Keratinocyte (primary cell): ENCODE data around the gene FAM184B. TPM values are rescaled to one million over a fixed set of nuclear protein-coding genes. Genes with fewer than 3 reads are reported as not detected.

Source experiments
- DNase-seq: peaks from one replicate; pipeline ENCODE4 v3.0.0-alpha.2; 2011; ENCODE audit warnings: low read depth, missing footprints, low spot score
- FAIRE-seq: peaks from 2 replicates; lab custom pipeline; 2011; peaks lifted over from hg19 to GRCh38; lab: Jason Lieb, UNC
- H2AFZ ChIP-seq: 2 replicates; pipeline ENCODE4 v1.6.0; 2012; ENCODE audit warnings: low read length, control low read depth, inconsistent platforms; ENCODE audit not compliant: control insufficient read depth
- H3K27ac ChIP-seq: 2 replicates; pipeline ENCODE4 v1.5.1; 2011; ENCODE audit warnings: low read length; ENCODE audit not compliant: control insufficient read depth, insufficient read depth
- H3K27me3 ChIP-seq: 3 replicates; pipeline ENCODE4 v1.6.0; 2011; ENCODE audit warnings: low read length; ENCODE audit not compliant: control insufficient read depth, insufficient read depth; ENCODE audit errors: extremely low read depth
- H3K36me3 ChIP-seq, 2 experiments: 2 replicates in 1 of 2; 3 replicates in 1 of 2; pipeline ENCODE4 v1.5.1; 2011; ENCODE audit warnings: low read length in 2 of 2, mild to moderate bottlenecking in 1 of 2; ENCODE audit not compliant: control insufficient read depth in 2 of 2, insufficient read depth in 2 of 2; ENCODE audit errors: extremely low read depth in 1 of 2
- H3K4me1 ChIP-seq: 3 replicates; pipeline ENCODE4 v1.5.1; 2011; ENCODE audit warnings: low read length; ENCODE audit not compliant: control insufficient read depth, insufficient read depth; ENCODE audit errors: extremely low read depth
- H3K4me2 ChIP-seq: 3 replicates; pipeline ENCODE4 v1.6.0; 2011; ENCODE audit warnings: low read depth, low read length; ENCODE audit not compliant: control insufficient read depth, insufficient read depth; ENCODE audit errors: extremely low read depth
- H3K4me3 ChIP-seq, 3 experiments: fragments of 200-600 bp in 1 of 3; sonication (generic) in 1 of 3; 2 replicates in 2 of 3; 3 replicates in 1 of 3; pipeline ENCODE4 v1.5.1; 2011 to 2016; ENCODE audit warnings: low read length in 3 of 3, mild to moderate bottlenecking in 3 of 3, control low read depth in 2 of 3, inconsistent platforms in 1 of 3, low read depth in 1 of 3, mixed read lengths in 1 of 3, mixed run types in 1 of 3, moderate library complexity in 1 of 3; ENCODE audit not compliant: control insufficient read depth in 2 of 3, insufficient read depth in 2 of 3; ENCODE audit errors: extremely low read depth in 1 of 3
- H3K79me2 ChIP-seq: 2 replicates; pipeline ENCODE4 v1.6.0; 2012; ENCODE audit warnings: low read length; ENCODE audit not compliant: control insufficient read depth, insufficient read depth
- H3K9ac ChIP-seq: 3 replicates; pipeline ENCODE4 v1.6.0; 2011; ENCODE audit warnings: low read length; ENCODE audit not compliant: control insufficient read depth, insufficient read depth; ENCODE audit errors: extremely low read depth
- H3K9me1 ChIP-seq: 3 replicates; pipeline ENCODE4 v1.6.0; 2011; ENCODE audit warnings: low read length; ENCODE audit not compliant: control insufficient read depth, insufficient read depth; ENCODE audit errors: extremely low read depth
- H3K9me3 ChIP-seq: 2 replicates; pipeline ENCODE4 v1.5.1; 2012; ENCODE audit warnings: low read depth, low read length; ENCODE audit not compliant: control insufficient read depth
- H4K20me1 ChIP-seq: 3 replicates; pipeline ENCODE4 v1.6.0; 2011; ENCODE audit warnings: low read length; ENCODE audit not compliant: control insufficient read depth, insufficient read depth; ENCODE audit errors: extremely low read depth
- EZH2 ChIP-seq: IDR thresholded peaks from one replicate; pipeline ENCODE4 v1.6.1; 2012; ENCODE audit warnings: inconsistent platforms, mild to moderate bottlenecking, low read length, moderate library complexity
- dilution Hi-C: fragments of 300-500 bp; cut with MboI; formaldehyde crosslinking; loops from one replicate; pipeline ENCODE4 v1.7.0; 2020; ENCODE audit warnings: low sequenced_read_pairs; ENCODE audit not compliant: extremely low pct_ligation_motif_present
- polyA plus RNA-seq, 5 experiments: library from polyadenylated mRNA; depleted of rRNA in 3 of 5; stranded (reverse) in 3 of 5; stranded (forward) in 1 of 5; unstranded in 1 of 5; fragments of >200 nt; gene quantifications; 1 replicate in 1 of 5; 2 replicates in 3 of 5; 3 replicates in 1 of 5; pipeline versions ENCODE4 v1.2.1 to v1.2.3, GENCODE V29; 2011 to 2012; ENCODE audit warnings: missing spikeins in 2 of 5, low read depth in 1 of 5, low replicate concordance in 1 of 5
- TF ChIP-seq, protein P1 (sequence below), 3 experiments: IDR thresholded peaks in 1 of 3; conservative IDR thresholded peaks in 1 of 3; optimal IDR thresholded peaks in 1 of 3; 2 replicates in 2 of 3; 3 replicates in 1 of 3; pipeline versions ENCODE3 to v1.5.1; 2011; ENCODE audit warnings: low read length in 3 of 3, mild to moderate bottlenecking in 3 of 3, moderate library complexity in 2 of 3, control low read depth in 1 of 3, inconsistent platforms in 1 of 3; ENCODE audit not compliant: insufficient read depth in 2 of 3; ENCODE audit errors: extremely low read depth in 1 of 3

FAM184B gene
- polyA plus RNA-seq, 1 donor (not counting 4 experiments of a cell fraction or from before 2014, with no cell fraction given): 0.01 TPM

DNA sequence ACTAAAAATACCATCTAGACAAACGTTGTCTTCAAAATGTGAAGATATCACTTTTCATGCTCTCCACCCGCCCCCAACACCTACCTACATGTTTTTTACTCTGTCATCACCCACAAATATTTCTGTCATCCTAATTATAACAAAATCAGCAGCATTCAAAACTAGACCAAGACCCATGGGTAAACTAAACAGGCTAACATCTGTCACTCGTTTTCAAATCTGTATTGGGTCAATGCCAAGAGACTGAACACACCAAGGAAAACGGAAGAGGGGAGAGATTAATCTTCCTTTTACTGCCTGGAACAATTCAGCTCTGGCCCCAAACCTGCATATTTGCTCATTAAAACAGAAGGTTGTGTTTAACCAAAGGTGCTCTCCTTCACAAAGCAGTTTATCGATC is 17.5 kb downstream of the FAM184B start:
- no peak for FAIRE-seq
- no peaks in the 10 kb centered on the region for H3K27me3 ChIP-seq
- dilution Hi-C loops: no loop called here
- no peaks in the 10 kb centered on the region for H3K79me2 ChIP-seq
- H3K4me1 ChIP-seq: no peaks in the 10 kb centered on the region
- H3K9me1 ChIP-seq: no peaks in the 10 kb centered on the region
- H2AFZ ChIP-seq: no peak overlapping the region
- no peak for DNase-seq
- H3K36me3 ChIP-seq: no peaks in the 10 kb centered on the region
- no peaks in the 10 kb centered on the region for H4K20me1 ChIP-seq
- no peak overlapping the region for H3K4me3 ChIP-seq
- no peak overlapping the region for H3K9ac ChIP-seq
- H3K27ac ChIP-seq: no peak overlapping the region
- H3K4me2 ChIP-seq: no peak overlapping the region
- no peak for TF ChIP-seq EZH2
- TF ChIP-seq, protein P1, sequence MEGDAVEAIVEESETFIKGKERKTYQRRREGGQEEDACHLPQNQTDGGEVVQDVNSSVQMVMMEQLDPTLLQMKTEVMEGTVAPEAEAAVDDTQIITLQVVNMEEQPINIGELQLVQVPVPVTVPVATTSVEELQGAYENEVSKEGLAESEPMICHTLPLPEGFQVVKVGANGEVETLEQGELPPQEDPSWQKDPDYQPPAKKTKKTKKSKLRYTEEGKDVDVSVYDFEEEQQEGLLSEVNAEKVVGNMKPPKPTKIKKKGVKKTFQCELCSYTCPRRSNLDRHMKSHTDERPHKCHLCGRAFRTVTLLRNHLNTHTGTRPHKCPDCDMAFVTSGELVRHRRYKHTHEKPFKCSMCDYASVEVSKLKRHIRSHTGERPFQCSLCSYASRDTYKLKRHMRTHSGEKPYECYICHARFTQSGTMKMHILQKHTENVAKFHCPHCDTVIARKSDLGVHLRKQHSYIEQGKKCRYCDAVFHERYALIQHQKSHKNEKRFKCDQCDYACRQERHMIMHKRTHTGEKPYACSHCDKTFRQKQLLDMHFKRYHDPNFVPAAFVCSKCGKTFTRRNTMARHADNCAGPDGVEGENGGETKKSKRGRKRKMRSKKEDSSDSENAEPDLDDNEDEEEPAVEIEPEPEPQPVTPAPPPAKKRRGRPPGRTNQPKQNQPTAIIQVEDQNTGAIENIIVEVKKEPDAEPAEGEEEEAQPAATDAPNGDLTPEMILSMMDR (optimal IDR thresholded peaks at IDR 0.05 in 1 of 3, IDR thresholded peaks at IDR 0.05 in 1 of 3, conservative IDR thresholded peaks at IDR 0.05 in 1 of 3; ENCODE audit: extremely low read depth in 1 of 3, insufficient read depth in 2 of 3, low read length in 3 of 3): no peak
- H3K9me3 ChIP-seq: no peaks in the 10 kb centered on the region

DNA sequence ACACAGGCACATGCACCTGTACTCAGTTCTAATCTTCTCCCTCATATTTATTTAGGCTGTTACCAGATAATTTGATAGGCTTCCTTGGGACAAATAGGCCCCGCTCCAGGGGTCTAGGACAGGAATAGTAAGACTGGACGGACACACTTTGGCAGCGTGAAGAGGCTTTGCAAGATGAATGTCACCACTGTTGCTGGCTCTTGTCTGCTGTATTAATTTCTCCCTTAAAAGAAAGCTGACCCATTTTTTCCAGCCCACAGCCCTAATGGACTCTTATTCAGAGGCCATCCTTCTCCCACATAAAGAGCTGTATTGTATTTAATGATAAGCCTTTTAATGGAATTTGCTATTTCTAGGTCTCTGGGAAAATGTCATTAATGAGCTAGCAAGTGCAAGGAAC is 18.0 kb downstream of the FAM184B start:
- TF ChIP-seq EZH2: no peak
- TF ChIP-seq, protein P1 (optimal IDR thresholded peaks at IDR 0.05 in 1 of 3, IDR thresholded peaks at IDR 0.05 in 1 of 3, conservative IDR thresholded peaks at IDR 0.05 in 1 of 3; ENCODE audit: extremely low read depth in 1 of 3, insufficient read depth in 2 of 3, low read length in 3 of 3): no peak
- Histone ChIP-seq H3K4me1 (no peaks in the 10 kb centered on the region), H3K4me3 (no peak overlapping the region), H3K27me3 (no peaks in the 10 kb centered on the region), H3K4me2 (no peak overlapping the region), H3K9me1 (no peaks in the 10 kb centered on the region), H3K36me3 (no peaks in the 10 kb centered on the region), H3K9ac (no peak overlapping the region), H2AFZ (no peak overlapping the region), H3K9me3 (no peaks in the 10 kb centered on the region), H4K20me1 (no peaks in the 10 kb centered on the region), H3K27ac (no peak overlapping the region), H3K79me2 (no peaks in the 10 kb centered on the region)
- DNase-seq (no peak), FAIRE-seq (no peak)
- dilution Hi-C loops: no loop called here
